CD8-positive, alpha-beta memory T cell (primary cell): ENCODE data around the gene PLPPR3. TPM values are rescaled to one million over a fixed set of nuclear protein-coding genes. Genes with fewer than 3 reads are reported as not detected.

Experiments used
- CTCF ChIA-PET: fragments of 350-600 bp; sonication (Branson Sonifier 250); formaldehyde crosslinking; loops from one replicate; lab custom pipeline; 2021; ENCODE audit warnings: antibody characterized with exemption; lab: Charles Lee
- POLR2A ChIA-PET: fragments of 350-600 bp; sonication (Branson Sonifier 250); formaldehyde crosslinking; loops from one replicate; lab custom pipeline; 2021; ENCODE audit warnings: antibody characterized with exemption; lab: Charles Lee
- DNase-seq, 5 donors: peaks; one replicate each; pipeline versions ENCODE4 v3.0.0 to v3.0.0-alpha.2; 2020 to 2022; ENCODE audit warnings: mixed read lengths in 1 of 5
- H3K27ac ChIP-seq: one replicate; pipeline ENCODE4 v1.7.0; 2013; ENCODE audit warnings: low read depth, mild to moderate bottlenecking, low read length, moderate library complexity
- H3K27me3 ChIP-seq: 2 replicates; pipeline ENCODE4 v1.7.0; 2013; ENCODE audit warnings: low read length, mild to moderate bottlenecking; ENCODE audit not compliant: insufficient read depth, poor library complexity, severe bottlenecking
- H3K36me3 ChIP-seq: 2 replicates; pipeline ENCODE4 v1.7.0; 2013; ENCODE audit warnings: mild to moderate bottlenecking, low read length, moderate library complexity; ENCODE audit not compliant: insufficient read depth
- H3K4me1 ChIP-seq: 2 replicates; pipeline ENCODE4 v1.7.0; 2013; ENCODE audit warnings: mild to moderate bottlenecking, low read length, moderate library complexity; ENCODE audit not compliant: insufficient read depth
- H3K4me3 ChIP-seq: 2 replicates; pipeline ENCODE4 v1.7.0; 2013; ENCODE audit warnings: mild to moderate bottlenecking, low read length
- H3K9me3 ChIP-seq: 2 replicates; pipeline ENCODE4 v1.7.0; 2013; ENCODE audit warnings: mild to moderate bottlenecking, low read length
- H3K27ac Mint-ChIP-seq, 8 donors: one replicate each; pipeline ENCODE4 v1.8.0; 2020 to 2021; ENCODE audit warnings: mixed read lengths in 8 of 8, mild to moderate bottlenecking in 6 of 8, inconsistent platforms in 3 of 8, moderate library complexity in 3 of 8
- H3K27me3 Mint-ChIP-seq, 2 donors: one replicate each; pipeline ENCODE4 v1.8.0; 2020 to 2021; ENCODE audit warnings: mixed read lengths in 2 of 2, mild to moderate bottlenecking in 1 of 2, moderate library complexity in 1 of 2
- H3K36me3 Mint-ChIP-seq, 3 donors: one replicate each; pipeline ENCODE4 v1.8.0; 2020 to 2021; ENCODE audit warnings: mixed read lengths in 3 of 3, inconsistent platforms in 1 of 3, mild to moderate bottlenecking in 1 of 3
- H3K4me1 Mint-ChIP-seq, 3 donors: one replicate each; pipeline ENCODE4 v1.8.0; 2020 to 2021; ENCODE audit warnings: mixed read lengths in 3 of 3, inconsistent platforms in 1 of 3, mild to moderate bottlenecking in 1 of 3
- H3K4me3 Mint-ChIP-seq, 7 donors: one replicate each; pipeline ENCODE4 v1.8.0; 2020 to 2021; ENCODE audit warnings: mixed read lengths in 7 of 7, mild to moderate bottlenecking in 6 of 7, moderate library complexity in 4 of 7, inconsistent platforms in 2 of 7
- H3K9me3 Mint-ChIP-seq, 5 donors: one replicate each; pipeline ENCODE4 v1.8.0; 2020 to 2022; ENCODE audit warnings: mixed read lengths in 5 of 5, mild to moderate bottlenecking in 3 of 5, moderate library complexity in 2 of 5, inconsistent platforms in 1 of 5
- polyA plus RNA-seq: library from polyadenylated mRNA; unstranded; fragments of 300-500 nt; fragmentation: Illumina TruSeq; gene quantifications from one replicate; pipeline ENCODE4 v1.2.3, GENCODE V29; 2021
- total RNA-seq, 2 experiments: library from RNA; stranded (reverse); gene quantifications; one replicate each; pipeline ENCODE4 v1.2.3, GENCODE V29; 2021

Gene PLPPR3
- total and polyA plus RNA-seq, 3 experiments from 2014 or later, result not detected

- H3K4me1 Mint-ChIP-seq, result peaks cover 20 to 33% (median 26%) of the 10 kb centered on the region in 3 donors
- H3K4me3 ChIP-seq, result no peak overlapping the region
- peak overlapping the region in 2 of 8 donors; percentile 65 to 70 for H3K27ac Mint-ChIP-seq
- H3K4me3 Mint-ChIP-seq, result no peak overlapping the region
- H3K4me1 ChIP-seq, result peaks cover 25% of the 10 kb centered on the region
- H3K9me3 Mint-ChIP-seq, result no peaks in the 10 kb centered on the region
- H3K27me3 ChIP-seq, result no peaks in the 10 kb centered on the region
- H3K36me3 ChIP-seq, result peaks cover 8% of the 10 kb centered on the region
- H3K27me3 Mint-ChIP-seq, result peaks cover 0 to 4% of the 10 kb centered on the region in 2 donors
- DNase-seq, result no peak
- peaks cover 0 to 28% (median 4%) of the 10 kb centered on the region in 3 donors for H3K36me3 Mint-ChIP-seq
- POLR2A ChIA-PET, result interaction anchor here (0.8 kb wide), 1 partner anchor 117 kb away, joined by 4 read pairs; no protein-coding TSS in a partner anchor
- CTCF ChIA-PET, result interaction anchor here (0.5 to 6.3 kb wide), 2 partner anchors 16 to 53 kb away, joined by 3 to 107 read pairs; partner anchors contain the start of gene KISS1R
- H3K27ac ChIP-seq, result no peak overlapping the region
- H3K9me3 ChIP-seq, result no peaks in the 10 kb centered on the region
Observed at GRCh38 chr19:867301-867793, 45.6 kb upstream of the PLPPR3 start.

- Histone ChIP-seq H3K4me3 (no peak overlapping the region), H3K4me1 (peaks cover 20% of the 10 kb centered on the region), H3K27ac (no peak overlapping the region), H3K27me3 (no peaks in the 10 kb centered on the region), H3K9me3 (no peaks in the 10 kb centered on the region), H3K36me3 (peaks cover 8% of the 10 kb centered on the region)
- Mint-ChIP-seq H3K9me3 (no peaks in the 10 kb centered on the region), H3K36me3 (peaks cover 0 to 26% (median 4%) of the 10 kb centered on the region in 3 donors), H3K27me3 (peaks cover 0 to 4% of the 10 kb centered on the region in 2 donors), H3K4me3 (no peak overlapping the region), H3K4me1 (peaks cover 20 to 28% (median 24%) of the 10 kb centered on the region in 3 donors), H3K27ac (no peak overlapping the region)
- no peak for DNase-seq
- ChIA-PET CTCF (interaction anchor here (0.5 to 6.3 kb wide), 2 partner anchors 16 to 53 kb away, joined by 3 to 107 read pairs; partner anchors contain the start of gene KISS1R), POLR2A (interaction anchor here (0.8 kb wide), 1 partner anchor 118 kb away, joined by 4 read pairs; no protein-coding TSS in a partner anchor)
Observed at GRCh38 chr19:866769-867300, 45.1 kb upstream of the PLPPR3 start.

DNA sequence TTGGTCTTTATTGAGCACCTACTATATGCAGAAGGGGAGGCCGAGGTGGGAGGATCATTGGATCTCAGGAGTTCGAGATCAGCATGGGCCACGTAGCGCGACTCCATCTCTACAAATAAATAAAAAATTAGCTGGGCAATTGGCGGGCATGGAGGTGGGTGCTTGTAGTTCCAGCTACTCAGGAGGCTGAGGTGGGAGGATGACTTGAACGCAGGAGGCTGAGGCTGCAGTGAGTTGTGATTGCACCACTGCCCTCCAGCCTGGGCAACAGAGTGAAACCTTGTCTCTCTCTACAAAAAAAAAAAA lies 41.5 kb upstream of the PLPPR3 start:
- Mint-ChIP-seq H3K27ac (peak overlapping the region in 5 of 8 donors; percentile 23 to 94 (median 58)), H3K9me3 (no peaks in the 10 kb centered on the region), H3K4me1 (peaks cover 15 to 24% (median 17%) of the 10 kb centered on the region in 3 donors), H3K27me3 (peaks cover 4 to 5% of the 10 kb centered on the region in 2 donors), H3K36me3 (peaks cover 0 to 8% (median 3%) of the 10 kb centered on the region in 3 donors), H3K4me3 (peak overlapping the region; percentile 66 to 86 (median 74))
- Histone ChIP-seq H3K4me1 (peaks cover 24% of the 10 kb centered on the region), H3K27ac (no peak overlapping the region), H3K9me3 (no peaks in the 10 kb centered on the region), H3K27me3 (peaks cover 13% of the 10 kb centered on the region), H3K36me3 (no peaks in the 10 kb centered on the region), H3K4me3 (peak overlapping the region; percentile 19)
- CTCF ChIA-PET, result interaction anchor here (0.6 to 6.3 kb wide), 36 partner anchors 9 to 381 kb away, joined by 3 to 107 read pairs (median 4); partner anchors contain the start of genes KISS1R, MED16, R3HDM4 and RNU6-2
- POLR2A ChIA-PET, result interaction anchor here (0.6 to 2.6 kb wide), 12 partner anchors 9 to 406 kb away, joined by 3 to 18 read pairs (median 6); partner anchors contain the start of genes CIRBP, MED16, RNU6-9 and WDR18
- no peak for DNase-seq

GRCh38 chr19:862581-863314 lies 41.0 kb upstream of the PLPPR3 start:
- peaks cover 15 to 24% (median 17%) of the 10 kb centered on the region in 3 donors for H3K4me1 Mint-ChIP-seq
- H3K4me3 Mint-ChIP-seq, result peak overlapping the region; percentile 66 to 86 (median 74)
- Histone ChIP-seq H3K4me1 (peaks cover 24% of the 10 kb centered on the region), H3K27ac (no peak overlapping the region), H3K4me3 (peak overlapping the region; percentile 19), H3K9me3 (no peaks in the 10 kb centered on the region), H3K27me3 (peaks cover 13% of the 10 kb centered on the region), H3K36me3 (no peaks in the 10 kb centered on the region)
- peaks cover 6 to 7% of the 10 kb centered on the region in 2 donors for H3K27me3 Mint-ChIP-seq
- H3K27ac Mint-ChIP-seq, result peak overlapping the region in 6 of 8 donors; percentile 23 to 89 (median 64)
- CTCF ChIA-PET, result interaction anchor here (0.9 to 6.3 kb wide), 15 partner anchors 13 to 382 kb away, joined by 3 to 107 read pairs (median 8); partner anchors contain the start of genes KISS1R, MED16, R3HDM4 and RNU6-2
- peaks cover 0 to 7% (median 3%) of the 10 kb centered on the region in 3 donors for H3K36me3 Mint-ChIP-seq
- POLR2A ChIA-PET, result interaction anchor here (0.6 to 2.6 kb wide), 6 partner anchors 14 to 60 kb away, joined by 3 to 18 read pairs (median 9); partner anchors contain the start of genes MED16 and RNU6-9
- H3K9me3 Mint-ChIP-seq, result no peaks in the 10 kb centered on the region
- DNase-seq, result peak; percentile 74 to 88 (median 77)

DNA sequence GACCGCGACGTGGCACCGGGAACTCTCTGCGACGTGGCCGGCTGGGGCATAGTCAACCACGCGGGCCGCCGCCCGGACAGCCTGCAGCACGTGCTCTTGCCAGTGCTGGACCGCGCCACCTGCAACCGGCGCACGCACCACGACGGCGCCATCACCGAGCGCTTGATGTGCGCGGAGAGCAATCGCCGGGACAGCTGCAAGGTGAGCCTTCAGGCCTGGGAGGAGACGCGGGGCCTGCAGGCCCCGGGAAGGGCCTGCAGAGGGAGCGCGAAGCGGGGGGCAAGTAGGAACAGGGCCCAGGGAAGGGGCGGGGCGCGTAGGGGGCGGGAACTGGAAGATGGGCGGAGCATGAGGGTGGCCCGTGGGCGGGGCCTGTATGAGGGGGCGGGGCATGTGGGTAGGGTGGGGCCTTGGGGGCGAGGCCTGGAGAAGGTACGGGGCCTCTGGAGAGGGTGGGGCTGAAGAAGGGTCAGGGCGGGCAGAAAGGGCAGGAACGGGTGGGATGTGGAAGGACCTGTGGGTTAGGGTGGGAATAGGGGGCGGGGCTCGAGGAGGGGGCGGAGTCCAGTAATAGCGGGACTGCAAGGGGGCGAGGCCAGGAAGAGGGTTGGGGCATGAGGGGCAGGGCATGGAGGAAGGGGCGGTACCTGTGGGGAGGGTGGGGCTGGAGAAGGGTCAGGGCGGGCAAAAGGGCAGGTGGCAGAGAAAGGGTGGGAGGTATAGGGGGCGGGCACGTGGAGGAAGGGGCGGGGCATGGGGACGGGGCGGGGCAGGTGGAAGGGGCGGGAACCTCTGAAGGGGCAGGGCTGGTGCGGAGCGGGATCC lies 40.2 kb upstream of the PLPPR3 start:
- ChIA-PET CTCF (interaction anchor here (1.6 to 6.3 kb wide), 5 partner anchors 20 to 382 kb away, joined by 3 to 107 read pairs (median 26); partner anchors contain the start of genes KISS1R, MED16 and RNU6-9), POLR2A (interaction anchor here (0.6 to 2.6 kb wide), 4 partner anchors 26 to 63 kb away, joined by 4 to 18 read pairs (median 6); partner anchors contain the start of genes MED16 and RNU6-9)
- Mint-ChIP-seq H3K27me3 (peaks cover 6 to 10% of the 10 kb centered on the region in 2 donors), H3K27ac (peak overlapping the region in 2 of 8 donors; percentile 58), H3K9me3 (no peaks in the 10 kb centered on the region), H3K36me3 (peaks cover 0 to 2% (median 0%) of the 10 kb centered on the region in 3 donors), H3K4me3 (peak overlapping the region in 4 of 7 donors; percentile 22 to 74 (median 50)), H3K4me1 (peaks cover 15 to 24% (median 15%) of the 10 kb centered on the region in 3 donors)
- H3K27ac ChIP-seq, result no peak overlapping the region
- H3K9me3 ChIP-seq, result no peaks in the 10 kb centered on the region
- peak; percentile 54 to 79 (median 58) for DNase-seq
- H3K36me3 ChIP-seq, result no peaks in the 10 kb centered on the region
- no peak overlapping the region for H3K4me3 ChIP-seq
- peaks cover 13% of the 10 kb centered on the region for H3K27me3 ChIP-seq
- H3K4me1 ChIP-seq, result peaks cover 24% of the 10 kb centered on the region

- Histone ChIP-seq H3K27ac (no peak overlapping the region), H3K9me3 (no peaks in the 10 kb centered on the region), H3K27me3 (peaks cover 13% of the 10 kb centered on the region), H3K4me1 (peaks cover 24% of the 10 kb centered on the region), H3K36me3 (no peaks in the 10 kb centered on the region), H3K4me3 (no peak overlapping the region)
- peaks cover 0 to 2% (median 0%) of the 10 kb centered on the region in 3 donors for H3K36me3 Mint-ChIP-seq
- no peaks in the 10 kb centered on the region for H3K9me3 Mint-ChIP-seq
- H3K4me3 Mint-ChIP-seq, result peak overlapping the region in 1 of 7 donors; percentile 22
- H3K27me3 Mint-ChIP-seq, result peaks cover 6 to 10% of the 10 kb centered on the region in 2 donors
- ChIA-PET CTCF (no interaction called here), POLR2A (interaction anchor here (0.6 to 1.1 kb wide), 2 partner anchors 27 to 64 kb away, joined by 4 read pairs; no protein-coding TSS in a partner anchor)
- no peak overlapping the region for H3K27ac Mint-ChIP-seq
- peaks cover 15 to 24% (median 15%) of the 10 kb centered on the region in 3 donors for H3K4me1 Mint-ChIP-seq
- no peak for DNase-seq
Observed at GRCh38 chr19:861141-861755, 39.5 kb upstream of the PLPPR3 start.
